ENCODE data around the gene MS4A4E.
"Not testable (repeated sequence)": the region's sequence is repeated elsewhere in the genome, so short reads cannot be mapped to it uniquely, and the experiment has no call there.

MS4A4E gene

GRCh38 chr11:60242740-60243239 is at the start of gene MS4A4E:
TSS of gene MS4A4E (minus strand) at chr11:60243137. CDS start at chr11:60230055, 13,082 bp downstream.
- Histone ChIP-seq H3K27me3 (replicated peaks) (no peaks in the 10 kb centered on the region), H3K27ac (no peak within 1 kb of the TSS), H3K36me3 (replicated peaks) (no peaks in the 10 kb centered on the region), H3K4me3 (ENCODE audit: low read depth, low read length) (no peak within 1 kb of the TSS)
- in situ Hi-C loops (cut with HindIII; ENCODE audit: low pct_ligation_motif_present, low sequenced_read_pairs): no loop called here
- no peak for TF ChIP-seq CTCF (IDR thresholded peaks at IDR 0.05; ENCODE audit: low read depth, low read length, missing control alignments)
- no peak for DNase-seq

- DNase-seq: no peak
- no peaks in the 10 kb centered on the region for H3K36me3 ChIP-seq (replicated peaks)
- TF ChIP-seq CTCF (IDR thresholded peaks at IDR 0.05; ENCODE audit: low read depth, low read length, missing control alignments): no peak
- no peak overlapping the region for H3K27ac ChIP-seq
- in situ Hi-C loops (cut with HindIII; ENCODE audit: low pct_ligation_motif_present, low sequenced_read_pairs): no loop called here
- H3K4me3 ChIP-seq (ENCODE audit: low read depth, low read length): no peak overlapping the region
- H3K27me3 ChIP-seq (replicated peaks): no peaks in the 10 kb centered on the region
Observed at GRCh38 chr11:60292145-60292544, 49.2 kb upstream of the MS4A4E start.

- TF ChIP-seq CTCF (IDR thresholded peaks at IDR 0.05; ENCODE audit: low read depth, low read length, missing control alignments): no peak
- in situ Hi-C loops (cut with HindIII; ENCODE audit: low pct_ligation_motif_present, low sequenced_read_pairs): no loop called here
- peak; percentile 72 for DNase-seq
Observed at GRCh38 chr11:60288531-60288930, 45.6 kb upstream of the MS4A4E start.

GRCh38 chr11:60285411-60286126 is 42.6 kb upstream of the MS4A4E start:
- H3K4me3 ChIP-seq (ENCODE audit: low read depth, low read length); H3K27me3 ChIP-seq (replicated peaks); H3K36me3 ChIP-seq (replicated peaks); H3K27ac ChIP-seq; in situ Hi-C loops (cut with HindIII; ENCODE audit: low pct_ligation_motif_present, low sequenced_read_pairs); DNase-seq: not testable (repeated sequence)

More at GRCh38 chr11:60288531-60288930, 45.6 kb upstream of the MS4A4E start:
- H3K36me3 ChIP-seq (replicated peaks): no peaks in the 10 kb centered on the region
- no peak overlapping the region for H3K27ac ChIP-seq
- no peak overlapping the region for H3K4me3 ChIP-seq (ENCODE audit: low read depth, low read length)
- H3K27me3 ChIP-seq (replicated peaks): no peaks in the 10 kb centered on the region

GRCh38 chr11:60282286-60282685 is 39.3 kb upstream of the MS4A4E start:
- no peak for DNase-seq
- no peak overlapping the region for H3K4me3 ChIP-seq (ENCODE audit: low read depth, low read length)
- TF ChIP-seq CTCF (IDR thresholded peaks at IDR 0.05; ENCODE audit: low read depth, low read length, missing control alignments): no peak
- peak overlapping the region; percentile 18 for H3K27ac ChIP-seq
- no peaks in the 10 kb centered on the region for H3K36me3 ChIP-seq (replicated peaks)
- H3K27me3 ChIP-seq (replicated peaks): no peaks in the 10 kb centered on the region
- in situ Hi-C loops (cut with HindIII; ENCODE audit: low pct_ligation_motif_present, low sequenced_read_pairs): no loop called here

- no peak for TF ChIP-seq CTCF (IDR thresholded peaks at IDR 0.05; ENCODE audit: low read depth, low read length, missing control alignments)
- DNase-seq: no peak
- no peak overlapping the region for H3K4me3 ChIP-seq (ENCODE audit: low read depth, low read length)
- H3K27me3 ChIP-seq (replicated peaks): no peaks in the 10 kb centered on the region
- in situ Hi-C loops (cut with HindIII; ENCODE audit: low pct_ligation_motif_present, low sequenced_read_pairs): no loop called here
- H3K27ac ChIP-seq: no peak overlapping the region
- no peaks in the 10 kb centered on the region for H3K36me3 ChIP-seq (replicated peaks)
Observed at GRCh38 chr11:60281485-60281884, 38.5 kb upstream of the MS4A4E start.
